GM21515 (cell line): ENCODE data around the gene ACAD9.

ENCODE experiments used
- ATAC-seq: cut with Tn5 transposase; IDR thresholded peaks from one replicate; pipeline ENCODE4 v1.9.1; 2021; ENCODE audit not compliant: unreplicated experiment

ACAD9 gene

GRCh38 chr3:128932516-128933212, 53.2 kb downstream of the ACAD9 start:
- no peak for ATAC-seq

GRCh38 chr3:128933213-128933921, 53.9 kb downstream of the ACAD9 start:
- no peak for ATAC-seq

- ATAC-seq: no peak
These were observed 54.5 kb downstream of the ACAD9 start for GRCh38 chr3:128933922-128934253.

- no peak for ATAC-seq
These were observed 56.5 kb downstream of the ACAD9 start for GRCh38 chr3:128935922-128936321.

- no peak for ATAC-seq
These were observed 56.9 kb downstream of the ACAD9 start for GRCh38 chr3:128936341-128936740.

GRCh38 chr3:128940252-128940651, 60.8 kb downstream of the ACAD9 start:
- no peak for ATAC-seq

GRCh38 chr3:128942161-128942952, 62.9 kb downstream of the ACAD9 start:
- no peak for ATAC-seq

GRCh38 chr3:128945041-128945877, 65.8 kb downstream of the ACAD9 start:
- no peak for ATAC-seq

GRCh38 chr3:128945878-128946175, 66.4 kb downstream of the ACAD9 start:
- ATAC-seq: no peak

GRCh38 chr3:128946411-128946810, 67.0 kb downstream of the ACAD9 start:
- no peak for ATAC-seq

GRCh38 chr3:128949158-128949557, 69.7 kb downstream of the ACAD9 start:
- no peak for ATAC-seq

GRCh38 chr3:128950223-128950938, 71.0 kb downstream of the ACAD9 start:
- ATAC-seq: no peak

GRCh38 chr3:128956440-128956839, 77.0 kb downstream of the ACAD9 start:
- no peak for ATAC-seq
